ENCODE measurements around the gene GLE1.

DNA sequence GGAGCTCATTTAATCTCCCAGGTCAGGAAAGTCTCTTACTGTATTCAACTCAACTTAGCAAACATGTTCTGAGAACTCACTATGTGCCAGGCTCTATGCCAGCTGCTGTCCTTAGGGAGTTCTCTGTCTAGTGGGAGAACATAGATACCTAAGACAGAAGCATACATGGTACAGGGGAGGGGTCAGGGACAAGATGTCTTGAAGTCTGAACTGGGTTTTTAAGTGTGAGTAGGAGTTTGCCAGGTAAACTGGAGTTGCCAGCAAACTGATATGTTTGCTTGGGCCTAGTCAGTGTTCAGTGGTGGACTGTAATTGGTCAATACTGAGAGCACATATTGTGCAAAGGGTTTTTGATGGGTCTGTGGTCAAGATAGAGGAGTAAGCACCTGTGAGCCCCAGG, 18.3 kb upstream of the GLE1 start:
- no peak for TF ChIP-seq GATA3 (IDR thresholded peaks at IDR 0.05; ENCODE audit: low read depth, low read length)
- no peak for TF ChIP-seq GATA2 (IDR thresholded peaks at IDR 0.05; ENCODE audit: low read depth, low read length)
